SK-N-SH (cell line): ENCODE results near the gene MAPKAP1.

Experiments used
- ELF1 ChIP-seq: IDR thresholded peaks from 2 replicates; pipeline ENCODE4 v1.4.0; 2012
- NFIC ChIP-seq: IDR thresholded peaks from 2 replicates; pipeline ENCODE4 v1.4.0; 2012; ENCODE audit warnings: borderline replicate concordance
- POLR2AphosphoS5 ChIP-seq: IDR thresholded peaks from 2 replicates; pipeline ENCODE4 v1.6.1; 2012; ENCODE audit warnings: low read depth, low read length
- TF ChIP-seq, protein P1 (sequence below): IDR thresholded peaks from 2 replicates; pipeline ENCODE4 v1.4.0; 2012; ENCODE audit warnings: low read depth, borderline replicate concordance
- TF ChIP-seq, protein P2 (sequence below): fragments of 200-600 bp; sonication (generic); IDR thresholded peaks from 2 replicates; pipeline ENCODE4 v1.6.1; 2017; ENCODE audit warnings: antibody characterized with exemption, mild to moderate bottlenecking, moderate library complexity

- TF ChIP-seq, protein P1, sequence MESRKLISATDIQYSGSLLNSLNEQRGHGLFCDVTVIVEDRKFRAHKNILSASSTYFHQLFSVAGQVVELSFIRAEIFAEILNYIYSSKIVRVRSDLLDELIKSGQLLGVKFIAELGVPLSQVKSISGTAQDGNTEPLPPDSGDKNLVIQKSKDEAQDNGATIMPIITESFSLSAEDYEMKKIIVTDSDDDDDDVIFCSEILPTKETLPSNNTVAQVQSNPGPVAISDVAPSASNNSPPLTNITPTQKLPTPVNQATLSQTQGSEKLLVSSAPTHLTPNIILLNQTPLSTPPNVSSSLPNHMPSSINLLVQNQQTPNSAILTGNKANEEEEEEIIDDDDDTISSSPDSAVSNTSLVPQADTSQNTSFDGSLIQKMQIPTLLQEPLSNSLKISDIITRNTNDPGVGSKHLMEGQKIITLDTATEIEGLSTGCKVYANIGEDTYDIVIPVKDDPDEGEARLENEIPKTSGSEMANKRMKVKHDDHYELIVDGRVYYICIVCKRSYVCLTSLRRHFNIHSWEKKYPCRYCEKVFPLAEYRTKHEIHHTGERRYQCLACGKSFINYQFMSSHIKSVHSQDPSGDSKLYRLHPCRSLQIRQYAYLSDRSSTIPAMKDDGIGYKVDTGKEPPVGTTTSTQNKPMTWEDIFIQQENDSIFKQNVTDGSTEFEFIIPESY: no peak
- TF ChIP-seq, protein P2, sequence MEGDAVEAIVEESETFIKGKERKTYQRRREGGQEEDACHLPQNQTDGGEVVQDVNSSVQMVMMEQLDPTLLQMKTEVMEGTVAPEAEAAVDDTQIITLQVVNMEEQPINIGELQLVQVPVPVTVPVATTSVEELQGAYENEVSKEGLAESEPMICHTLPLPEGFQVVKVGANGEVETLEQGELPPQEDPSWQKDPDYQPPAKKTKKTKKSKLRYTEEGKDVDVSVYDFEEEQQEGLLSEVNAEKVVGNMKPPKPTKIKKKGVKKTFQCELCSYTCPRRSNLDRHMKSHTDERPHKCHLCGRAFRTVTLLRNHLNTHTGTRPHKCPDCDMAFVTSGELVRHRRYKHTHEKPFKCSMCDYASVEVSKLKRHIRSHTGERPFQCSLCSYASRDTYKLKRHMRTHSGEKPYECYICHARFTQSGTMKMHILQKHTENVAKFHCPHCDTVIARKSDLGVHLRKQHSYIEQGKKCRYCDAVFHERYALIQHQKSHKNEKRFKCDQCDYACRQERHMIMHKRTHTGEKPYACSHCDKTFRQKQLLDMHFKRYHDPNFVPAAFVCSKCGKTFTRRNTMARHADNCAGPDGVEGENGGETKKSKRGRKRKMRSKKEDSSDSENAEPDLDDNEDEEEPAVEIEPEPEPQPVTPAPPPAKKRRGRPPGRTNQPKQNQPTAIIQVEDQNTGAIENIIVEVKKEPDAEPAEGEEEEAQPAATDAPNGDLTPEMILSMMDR: no peak
- no peak for TF ChIP-seq ELF1
- TF ChIP-seq POLR2AphosphoS5: no peak
- no peak for TF ChIP-seq NFIC
Observed at GRCh38 chr9:125626187-125626586, 80.8 kb downstream of the MAPKAP1 start.
